H9 (cell line): ENCODE results near the gene RAB1B. TPM values are rescaled to one million over a fixed set of nuclear protein-coding genes. Genes with fewer than 3 reads are reported as not detected.

Source experiments
- DNase-seq: peaks from one replicate; pipeline ENCODE4 v3.0.0-alpha.2; 2017
- H2AFZ ChIP-seq: one replicate; pipeline ENCODE4 v1.6.1; 2013; ENCODE audit warnings: mild to moderate bottlenecking, low read length, control low read depth, moderate library complexity
- H2AK5ac ChIP-seq: 2 replicates; pipeline ENCODE4 v1.6.1; 2013; ENCODE audit warnings: low read length, control low read depth, mixed read lengths; ENCODE audit not compliant: insufficient read length
- H2BK120ac ChIP-seq: one replicate; pipeline ENCODE4 v1.6.1; 2013; ENCODE audit warnings: low read depth, mild to moderate bottlenecking, low read length, control low read depth, inconsistent platforms; ENCODE audit not compliant: poor library complexity, severe bottlenecking
- H2BK12ac ChIP-seq: 2 replicates; pipeline ENCODE4 v1.6.1; 2013; ENCODE audit warnings: low read length, control low read depth, mixed read lengths, low read depth; ENCODE audit not compliant: insufficient read length
- H2BK15ac ChIP-seq: 2 replicates; pipeline ENCODE4 v1.6.1; 2013; ENCODE audit warnings: low read depth, low read length, control low read depth
- H2BK20ac ChIP-seq: one replicate; pipeline ENCODE4 v1.6.1; 2013; ENCODE audit warnings: low read depth, mild to moderate bottlenecking, low read length, control low read depth, inconsistent platforms; ENCODE audit not compliant: poor library complexity, severe bottlenecking
- H2BK5ac ChIP-seq: 2 replicates; pipeline ENCODE4 v1.6.1; 2013; ENCODE audit warnings: low read length, control low read depth, mixed read lengths; ENCODE audit not compliant: insufficient read length
- H3K14ac ChIP-seq: 2 replicates; pipeline ENCODE4 v1.6.1; 2013; ENCODE audit warnings: low read length, control low read depth; ENCODE audit not compliant: insufficient read depth
- H3K18ac ChIP-seq: 2 replicates; pipeline ENCODE4 v1.6.1; 2013; ENCODE audit warnings: low read depth, mild to moderate bottlenecking, mixed read lengths, low read length, control low read depth; ENCODE audit not compliant: insufficient read length
- H3K23ac ChIP-seq: 2 replicates; pipeline ENCODE4 v1.6.1; 2013; ENCODE audit warnings: low read length, control low read depth, mixed read lengths, low read depth; ENCODE audit not compliant: insufficient read length
- H3K23me2 ChIP-seq: 2 replicates; pipeline ENCODE4 v1.6.1; 2013; ENCODE audit warnings: low read depth, mild to moderate bottlenecking, mixed read lengths, low read length, control low read depth; ENCODE audit not compliant: insufficient read length, poor library complexity, severe bottlenecking
- H3K27ac ChIP-seq: 2 replicates; pipeline ENCODE4 v1.5.1; 2013; ENCODE audit warnings: low read length, control low read depth, mixed read lengths, low read depth; ENCODE audit not compliant: insufficient read length
- H3K27me3 ChIP-seq: 2 replicates; pipeline ENCODE4 v1.6.1; 2013; ENCODE audit warnings: low read length, control low read depth, inconsistent platforms; ENCODE audit not compliant: insufficient read depth
- H3K4ac ChIP-seq: 2 replicates; pipeline ENCODE4 v1.6.1; 2013; ENCODE audit warnings: low read depth, mild to moderate bottlenecking, control low read depth, inconsistent platforms, low read length, moderate library complexity
- H3K4me1 ChIP-seq: 2 replicates; pipeline ENCODE4 v1.6.1; 2013; ENCODE audit warnings: low read length, control low read depth, inconsistent platforms; ENCODE audit not compliant: insufficient read depth
- H3K4me2 ChIP-seq: 2 replicates; pipeline ENCODE4 v1.6.1; 2013; ENCODE audit warnings: low read length, control low read depth, mixed read lengths; ENCODE audit not compliant: insufficient read length, insufficient read depth
- H3K56ac ChIP-seq: 2 replicates; pipeline ENCODE4 v1.6.1; 2013; ENCODE audit warnings: low read depth, mild to moderate bottlenecking, mixed read lengths, low read length, control low read depth; ENCODE audit not compliant: insufficient read length
- H3K79me1 ChIP-seq: 2 replicates; pipeline ENCODE4 v1.6.1; 2013; ENCODE audit warnings: low read depth, mild to moderate bottlenecking, moderate library complexity, low read length, control low read depth, inconsistent platforms; ENCODE audit not compliant: insufficient read depth, poor library complexity, severe bottlenecking
- H3K79me2 ChIP-seq: 2 replicates; pipeline ENCODE4 v1.6.1; 2013; ENCODE audit warnings: low read length, control low read depth, inconsistent platforms; ENCODE audit not compliant: insufficient read depth
- H3K9ac ChIP-seq: 2 replicates; pipeline ENCODE4 v1.6.1; 2013; ENCODE audit warnings: low read length, control low read depth, mixed read lengths; ENCODE audit not compliant: insufficient read length; ENCODE audit errors: extremely low read depth
- H3K9me3 ChIP-seq: one replicate; pipeline ENCODE4 v1.6.1; 2013; ENCODE audit warnings: low read depth, low read length, inconsistent platforms; ENCODE audit not compliant: control insufficient read depth
- H3T11ph ChIP-seq: one replicate; pipeline ENCODE4 v1.6.1; 2013; ENCODE audit warnings: mild to moderate bottlenecking, low read length, control low read depth, inconsistent platforms
- H4K20me1 ChIP-seq: one replicate; pipeline ENCODE4 v1.6.1; 2013; ENCODE audit not compliant: control insufficient read depth, insufficient read length, insufficient read depth
- H4K5ac ChIP-seq: 2 replicates; pipeline ENCODE4 v1.6.1; 2013; ENCODE audit warnings: low read depth, mild to moderate bottlenecking, mixed read lengths, low read length, control low read depth; ENCODE audit not compliant: insufficient read length
- H4K8ac ChIP-seq: replicated peaks from 2 replicates; pipeline ENCODE4 v1.6.1; 2013; ENCODE audit warnings: low read length, control low read depth, mixed read lengths, low read depth; ENCODE audit not compliant: insufficient read length
- H4K91ac ChIP-seq: 2 replicates; pipeline ENCODE4 v1.6.1; 2013; ENCODE audit warnings: low read depth, mild to moderate bottlenecking, moderate library complexity, mixed read lengths, low read length, control low read depth; ENCODE audit not compliant: insufficient read length
- H3K27ac Mint-ChIP-seq, 3 experiments: 2 replicates in 2 of 3; 3 replicates in 1 of 3; pipeline ENCODE4 v1.8.0; 2020 to 2021; ENCODE audit warnings: mixed read lengths in 3 of 3, mild to moderate bottlenecking in 1 of 3, moderate library complexity in 1 of 3
- H3K27me3 Mint-ChIP-seq: 2 replicates; pipeline ENCODE4 v1.8.0; 2021; ENCODE audit warnings: low read depth, mild to moderate bottlenecking, moderate library complexity, mixed read lengths
- H3K36me3 Mint-ChIP-seq, 3 experiments: 2 replicates in 2 of 3; 3 replicates in 1 of 3; pipeline ENCODE4 v1.8.0; 2020 to 2021; ENCODE audit warnings: low read depth in 3 of 3, mixed read lengths in 3 of 3; ENCODE audit not compliant: insufficient read depth in 1 of 3
- H3K4me1 Mint-ChIP-seq, 2 experiments: 2 replicates each; pipeline ENCODE4 v1.8.0; 2020; ENCODE audit warnings: mixed read lengths in 2 of 2
- H3K4me3 Mint-ChIP-seq, 2 experiments: 2 replicates in 1 of 2; 3 replicates in 1 of 2; pipeline ENCODE4 v1.8.0; 2020 to 2021; ENCODE audit warnings: mild to moderate bottlenecking in 2 of 2, mixed read lengths in 2 of 2, moderate library complexity in 1 of 2
- H3K9me3 Mint-ChIP-seq, 2 experiments: 2 replicates in 1 of 2; 3 replicates in 1 of 2; pipeline ENCODE4 v1.8.0; 2020; ENCODE audit warnings: mild to moderate bottlenecking in 2 of 2, mixed read lengths in 2 of 2, moderate library complexity in 1 of 2
- CTCF ChIP-seq: fragments of 200-600 bp; sonication (generic); conservative IDR thresholded peaks from 3 replicates; pipeline ENCODE4 v1.8.0; 2021; ENCODE audit warnings: antibody characterized with exemption, mild to moderate bottlenecking
- WGBS: extraction: QIAGEN DNeasy Blood & Tissue Kit; methylation state at CpG from one replicate; pipeline ENCODE4 v1.1.7; 2013; ENCODE audit warnings: missing lambda C conversion rate, low lambda C conversion rate, mixed read lengths; ENCODE audit not compliant: insufficient read length; ENCODE audit errors: extremely low coverage; 5-methylcytosine and 5-hydroxymethylcytosine counted together
- total RNA-seq: library from RNA; stranded (reverse); gene quantifications from 2 replicates; pipeline ENCODE4 v1.2.1, GENCODE V29; 2021

RAB1B gene
- total RNA-seq, 1 experiment from 2014 or later, result 118 TPM

GRCh38 chr11:66263231-66263630 is 5.2 kb upstream of the RAB1B start:
- Histone ChIP-seq H3K4ac (no peak overlapping the region), H3K18ac (no peak overlapping the region), H2BK15ac (no peak overlapping the region), H2BK120ac (no peak overlapping the region), H2AK5ac (no peak overlapping the region), H3K14ac (no peak overlapping the region), H3K9me3 (no peaks in the 10 kb centered on the region), H4K8ac (no peak overlapping the region), H3K9ac (no peak overlapping the region), H2BK12ac (no peak overlapping the region), H3K4me1 (no peaks in the 10 kb centered on the region), H4K91ac (no peak overlapping the region), H4K20me1 (peaks cover 2% of the 10 kb centered on the region), H3K23me2 (peaks cover 5% of the 10 kb centered on the region), H3K79me2 (no peaks in the 10 kb centered on the region), H3K4me2 (no peak overlapping the region), H2AFZ (no peak overlapping the region), H2BK20ac (no peak overlapping the region), H3K56ac (no peak overlapping the region), H4K5ac (no peak overlapping the region), H2BK5ac (no peak overlapping the region), H3K27ac (no peak overlapping the region), H3K27me3 (no peaks in the 10 kb centered on the region), H3T11ph (no peak overlapping the region), H3K79me1 (no peaks in the 10 kb centered on the region), H3K23ac (no peak overlapping the region)
- peaks cover 22 to 67% (median 62%) of the 10 kb centered on the region in 3 experiments for H3K36me3 Mint-ChIP-seq
- H3K9me3 Mint-ChIP-seq, result peaks cover 0 to 2% of the 10 kb centered on the region in 2 experiments; a peak in 1 of 5 replicates
- no peak overlapping the region for H3K4me3 Mint-ChIP-seq
- no peak overlapping the region for H3K27ac Mint-ChIP-seq
- TF ChIP-seq CTCF, result no peak
- no peaks in the 10 kb centered on the region; the same call in 1 of the 2 replicates for H3K27me3 Mint-ChIP-seq
- H3K4me1 Mint-ChIP-seq, result peaks cover 18 to 19% of the 10 kb centered on the region in 2 experiments
- WGBS, result no CpG with 5 or more reads among the region's 4 CpGs
- DNase-seq, result no peak
